Mesenchymal stem cell (in vitro differentiated cells and primary cell): ENCODE measurements around the gene GUCA2B.
A peak's percentile ranks its signal among the peaks of the same experiment; 100 is the strongest.

Experiments used
- DNase-seq: peaks from one replicate; pipeline ENCODE4 v3.0.0-alpha.2; 2013
- H2AFZ ChIP-seq: one replicate; pipeline ENCODE4 v1.6.1; 2013; ENCODE audit warnings: low read depth, mild to moderate bottlenecking, control low read depth, inconsistent platforms, low read length, moderate library complexity
- H2AK5ac ChIP-seq: 2 replicates; pipeline ENCODE4 v1.6.1; 2013; ENCODE audit warnings: low read length, moderate library complexity, mild to moderate bottlenecking, inconsistent platforms; ENCODE audit not compliant: severe bottlenecking
- H2BK120ac ChIP-seq: one replicate; pipeline ENCODE4 v1.6.1; 2013; ENCODE audit warnings: low read depth, mild to moderate bottlenecking, inconsistent platforms, low read length, moderate library complexity
- H2BK12ac ChIP-seq, 2 experiments: one replicate each; pipeline ENCODE4 v1.6.1; 2013; ENCODE audit warnings: inconsistent platforms in 2 of 2, low read length in 2 of 2, mild to moderate bottlenecking in 2 of 2, moderate library complexity in 2 of 2, control low read depth in 1 of 2
- H2BK15ac ChIP-seq: one replicate; pipeline ENCODE4 v1.6.1; 2013; ENCODE audit warnings: mild to moderate bottlenecking, low read depth, inconsistent platforms; ENCODE audit not compliant: poor library complexity, severe bottlenecking
- H2BK5ac ChIP-seq: 2 replicates; pipeline ENCODE4 v1.6.1; 2013; ENCODE audit warnings: low read depth, mild to moderate bottlenecking, low read length, control low read depth, inconsistent platforms; ENCODE audit not compliant: poor library complexity, severe bottlenecking
- H3K14ac ChIP-seq, 2 experiments: one replicate each; pipeline ENCODE4 v1.6.1; 2013; ENCODE audit warnings: inconsistent platforms in 2 of 2, low read length in 2 of 2, control low read depth in 1 of 2, mild to moderate bottlenecking in 1 of 2, moderate library complexity in 1 of 2
- H3K18ac ChIP-seq, 2 experiments: one replicate each; pipeline ENCODE4 v1.6.1; 2013; ENCODE audit warnings: inconsistent platforms in 2 of 2, low read length in 2 of 2, control low read depth in 1 of 2, low read depth in 1 of 2, mild to moderate bottlenecking in 1 of 2
- H3K23ac ChIP-seq, 2 experiments: one replicate each; pipeline ENCODE4 v1.6.1; 2013; ENCODE audit warnings: inconsistent platforms in 2 of 2, low read length in 2 of 2, mild to moderate bottlenecking in 2 of 2, moderate library complexity in 2 of 2, control low read depth in 1 of 2
- H3K27ac ChIP-seq: 2 replicates; pipeline ENCODE4 v1.5.1; 2013; ENCODE audit warnings: mild to moderate bottlenecking, moderate library complexity, low read length, control low read depth, inconsistent platforms; ENCODE audit not compliant: poor library complexity, severe bottlenecking
- H3K27me3 ChIP-seq, 2 experiments: 2 replicates each; pipeline versions ENCODE4 v1.6.1 to v1.7.0; 2013; ENCODE audit warnings: low read length in 2 of 2, mild to moderate bottlenecking in 2 of 2, moderate library complexity in 2 of 2, control low read depth in 1 of 2, inconsistent platforms in 1 of 2; ENCODE audit not compliant: control insufficient read depth in 1 of 2, insufficient read depth in 1 of 2
- H3K36me3 ChIP-seq, 2 experiments: 2 replicates each; pipeline versions ENCODE4 v1.6.1 to v1.7.0; 2013; ENCODE audit warnings: low read length in 2 of 2, control low read depth in 1 of 2, inconsistent platforms in 1 of 2, low read depth in 1 of 2, mild to moderate bottlenecking in 1 of 2; ENCODE audit not compliant: insufficient read depth in 2 of 2, control insufficient read depth in 1 of 2
- H3K4ac ChIP-seq, 2 experiments: one replicate each; pipeline ENCODE4 v1.6.1; 2013; ENCODE audit warnings: inconsistent platforms in 2 of 2, low read length in 2 of 2, mild to moderate bottlenecking in 2 of 2, moderate library complexity in 2 of 2, control low read depth in 1 of 2, low read depth in 1 of 2
- H3K4me1 ChIP-seq: 2 replicates; pipeline ENCODE4 v1.6.1; 2013; ENCODE audit warnings: low read depth, low read length, control low read depth; ENCODE audit not compliant: control insufficient read depth, insufficient read depth
- H3K4me2 ChIP-seq: 2 replicates; pipeline ENCODE4 v1.6.1; 2013; ENCODE audit warnings: low read length, mild to moderate bottlenecking, inconsistent platforms; ENCODE audit not compliant: poor library complexity, severe bottlenecking
- H3K4me3 ChIP-seq, 2 experiments: 2 replicates each; pipeline versions ENCODE4 v1.5.1 to v1.7.0; 2013; ENCODE audit warnings: low read length in 2 of 2, mild to moderate bottlenecking in 2 of 2, control low read depth in 1 of 2, low read depth in 1 of 2; ENCODE audit not compliant: insufficient read depth in 1 of 2
- H3K79me1 ChIP-seq: replicated peaks from 2 replicates; pipeline ENCODE4 v1.6.1; 2013; ENCODE audit warnings: mild to moderate bottlenecking, control low read depth, low read length, inconsistent platforms; ENCODE audit not compliant: poor library complexity, severe bottlenecking
- H3K9ac ChIP-seq: 2 replicates; pipeline ENCODE4 v1.7.0; 2013; ENCODE audit warnings: mild to moderate bottlenecking, low read length, moderate library complexity
- H3K9me3 ChIP-seq: 2 replicates; pipeline ENCODE4 v1.7.0; 2013; ENCODE audit warnings: mild to moderate bottlenecking, low read length; ENCODE audit not compliant: control insufficient read depth
- H4K8ac ChIP-seq: one replicate; pipeline ENCODE4 v1.6.1; 2013; ENCODE audit warnings: inconsistent platforms, mild to moderate bottlenecking, low read length, moderate library complexity
- H4K91ac ChIP-seq: one replicate; pipeline ENCODE4 v1.6.1; 2013; ENCODE audit warnings: mild to moderate bottlenecking, low read length, inconsistent platforms
- WGBS: methylation state at CpG from one replicate; pipeline ENCODE4 v1.1.7; 2013; ENCODE audit warnings: mixed read lengths; 5-methylcytosine and 5-hydroxymethylcytosine counted together

Gene GUCA2B

GRCh38 chr1:42176902-42177519 is 23.8 kb downstream of the GUCA2B start:
- 91% methylated on average over 4 of the region's 4 CpGs for WGBS
- no peak overlapping the region for H2AFZ ChIP-seq
- no peak overlapping the region for H3K4ac ChIP-seq
- peak; percentile 47 for DNase-seq
- H2BK12ac ChIP-seq, result no peak overlapping the region
- H3K27me3 ChIP-seq, result no peaks in the 10 kb centered on the region
- peaks cover 3% of the 10 kb centered on the region for H3K4me1 ChIP-seq
- no peak overlapping the region for H3K27ac ChIP-seq
- H3K18ac ChIP-seq, result no peak overlapping the region
- H3K9ac ChIP-seq, result no peak overlapping the region
- peaks cover 10% of the 10 kb centered on the region for H3K79me1 ChIP-seq
- H3K36me3 ChIP-seq, result peaks cover 7 to 36% of the 10 kb centered on the region in 2 experiments
- H2BK15ac ChIP-seq, result no peak overlapping the region
- H2AK5ac ChIP-seq, result no peak overlapping the region
- H2BK120ac ChIP-seq, result no peak overlapping the region
- H4K91ac ChIP-seq, result no peak overlapping the region
- H3K23ac ChIP-seq, result no peak overlapping the region
- H3K9me3 ChIP-seq, result no peaks in the 10 kb centered on the region
- H3K4me3 ChIP-seq, result no peak overlapping the region
- H3K14ac ChIP-seq, result no peak overlapping the region
- H4K8ac ChIP-seq, result no peak overlapping the region
- no peak overlapping the region for H2BK5ac ChIP-seq
- no peak overlapping the region for H3K4me2 ChIP-seq

- no peak overlapping the region for H3K4me2 ChIP-seq
- no peak overlapping the region for H3K4me3 ChIP-seq
- no peaks in the 10 kb centered on the region for H3K9me3 ChIP-seq
- H2AK5ac ChIP-seq, result no peak overlapping the region
- peaks cover 10% of the 10 kb centered on the region for H3K79me1 ChIP-seq
- peaks cover 4 to 36% of the 10 kb centered on the region in 2 experiments for H3K36me3 ChIP-seq
- no peak overlapping the region for H3K27ac ChIP-seq
- H2AFZ ChIP-seq, result no peak overlapping the region
- no peak overlapping the region for H2BK12ac ChIP-seq
- no peak overlapping the region for H3K18ac ChIP-seq
- no peak overlapping the region for H4K8ac ChIP-seq
- no peak overlapping the region for H3K14ac ChIP-seq
- no peak overlapping the region for H3K4ac ChIP-seq
- no peak overlapping the region for H2BK5ac ChIP-seq
- no peaks in the 10 kb centered on the region for H3K27me3 ChIP-seq
- no peak overlapping the region for H3K23ac ChIP-seq
- no peak overlapping the region for H4K91ac ChIP-seq
- H3K9ac ChIP-seq, result no peak overlapping the region
- peaks cover 3% of the 10 kb centered on the region for H3K4me1 ChIP-seq
- peak; percentile 85 for DNase-seq
- WGBS, result 83% methylated on average over 5 of the region's 6 CpGs
- H2BK15ac ChIP-seq, result no peak overlapping the region
- no peak overlapping the region for H2BK120ac ChIP-seq
Measured at GRCh38 chr1:42177541-42177981, 24.4 kb downstream of the GUCA2B start.

GRCh38 chr1:42178249-42178648 is 25.0 kb downstream of the GUCA2B start:
- no peaks in the 10 kb centered on the region for H3K27me3 ChIP-seq

GRCh38 chr1:42179275-42179674 is 26.1 kb downstream of the GUCA2B start:
- Histone ChIP-seq H2BK15ac (no peak overlapping the region), H4K8ac (no peak overlapping the region), H2AK5ac (no peak overlapping the region), H4K91ac (no peak overlapping the region), H3K4me1 (peaks cover 1% of the 10 kb centered on the region), H3K4ac (no peak overlapping the region), H3K27ac (no peak overlapping the region), H2BK5ac (no peak overlapping the region), H3K23ac (no peak overlapping the region), H3K14ac (no peak overlapping the region), H3K9ac (no peak overlapping the region), H2AFZ (no peak overlapping the region), H2BK120ac (no peak overlapping the region), H3K79me1 (peaks cover 16% of the 10 kb centered on the region), H3K27me3 (no peaks in the 10 kb centered on the region), H3K4me3 (no peak overlapping the region), H2BK12ac (no peak overlapping the region), H3K9me3 (no peaks in the 10 kb centered on the region), H3K18ac (no peak overlapping the region), H3K36me3 (peaks cover 0 to 46% of the 10 kb centered on the region in 2 experiments), H3K4me2 (no peak overlapping the region)
- no CpG with 5 or more reads among the region's 2 CpGs for WGBS
- DNase-seq, result peak; percentile 26

More at GRCh38 chr1:42178249-42178648, 25.0 kb downstream of the GUCA2B start:
- Histone ChIP-seq H2BK120ac (no peak overlapping the region), H4K8ac (no peak overlapping the region), H3K4me3 (no peak overlapping the region), H2BK12ac (no peak overlapping the region), H2AFZ (no peak overlapping the region), H3K4ac (no peak overlapping the region), H3K23ac (no peak overlapping the region), H2BK15ac (no peak overlapping the region), H3K36me3 (peaks cover 0 to 36% of the 10 kb centered on the region in 2 experiments), H3K27ac (no peak overlapping the region), H4K91ac (no peak overlapping the region), H2BK5ac (no peak overlapping the region), H3K79me1 (peaks cover 14% of the 10 kb centered on the region), H3K18ac (no peak overlapping the region), H2AK5ac (no peak overlapping the region), H3K4me2 (no peak overlapping the region), H3K9ac (no peak overlapping the region), H3K9me3 (no peaks in the 10 kb centered on the region), H3K14ac (no peak overlapping the region), H3K4me1 (peaks cover 1% of the 10 kb centered on the region)
- DNase-seq, result peak; percentile 8
- 69% methylated on average over 3 of the region's 3 CpGs for WGBS
